NT2/D1 (cell line): Measurements from ENCODE around the gene EDEM3.

Experiments
- DNase-seq: peaks from one replicate; pipeline ENCODE4 v3.0.0-alpha.2; 2011; ENCODE audit warnings: low read depth, low spot score
- H3K27me3 ChIP-seq: 2 replicates; pipeline ENCODE4 v1.6.0; 2011; ENCODE audit warnings: mild to moderate bottlenecking; ENCODE audit not compliant: insufficient read length, insufficient read depth
- H3K36me3 ChIP-seq: 2 replicates; pipeline ENCODE4 v1.6.1; 2011; ENCODE audit warnings: mild to moderate bottlenecking, low read length, mixed read lengths; ENCODE audit not compliant: insufficient read depth, insufficient read length
- H3K4me1 ChIP-seq: 2 replicates; pipeline ENCODE4 v1.5.1; 2011; ENCODE audit not compliant: insufficient read depth, insufficient read length
- H3K4me3 ChIP-seq: 2 replicates; pipeline ENCODE4 v1.5.1; 2011; ENCODE audit warnings: low read depth; ENCODE audit not compliant: insufficient read length
- H3K9ac ChIP-seq: 2 replicates; pipeline ENCODE4 v1.6.0; 2011; ENCODE audit warnings: low read depth; ENCODE audit not compliant: insufficient read length
- H3K9me3 ChIP-seq: 2 replicates; pipeline ENCODE4 v1.5.1; 2011; ENCODE audit warnings: mild to moderate bottlenecking, low read length; ENCODE audit not compliant: insufficient read depth
- SUZ12 ChIP-seq: IDR thresholded peaks from 2 replicates; pipeline ENCODE4 v1.6.1; 2011; ENCODE audit not compliant: insufficient read length, insufficient read depth; ENCODE audit errors: extremely low read depth
- YY1 ChIP-seq: IDR thresholded peaks from 2 replicates; pipeline ENCODE4 v1.6.1; 2011; ENCODE audit not compliant: insufficient read length, insufficient read depth
- ZNF274 ChIP-seq: IDR thresholded peaks from 2 replicates; pipeline ENCODE4 v1.6.1; 2011; ENCODE audit warnings: mild to moderate bottlenecking, low read depth, low read length

The EDEM3 gene

GRCh38 chr1:184745929-184746638 is 8.6 kb downstream of the EDEM3 start:
- Histone ChIP-seq H3K9ac (no peak overlapping the region), H3K4me3 (no peak overlapping the region)

GRCh38 chr1:184745110-184745509 is 9.5 kb downstream of the EDEM3 start:
- H3K9ac ChIP-seq = no peak overlapping the region
- no peak overlapping the region for H3K4me3 ChIP-seq
- no peaks in the 10 kb centered on the region for H3K4me1 ChIP-seq
- H3K9me3 ChIP-seq = no peaks in the 10 kb centered on the region
- no peak for TF ChIP-seq SUZ12
- TF ChIP-seq YY1 = no peak
- TF ChIP-seq ZNF274 = no peak
- no peaks in the 10 kb centered on the region for H3K36me3 ChIP-seq
- no peak for DNase-seq
- H3K27me3 ChIP-seq = no peaks in the 10 kb centered on the region

More at GRCh38 chr1:184745929-184746638, 8.6 kb downstream of the EDEM3 start:
- DNase-seq = no peak
- no peak for TF ChIP-seq ZNF274
- no peak for TF ChIP-seq SUZ12
- Histone ChIP-seq H3K27me3 (no peaks in the 10 kb centered on the region), H3K9me3 (no peaks in the 10 kb centered on the region), H3K4me1 (no peaks in the 10 kb centered on the region), H3K36me3 (no peaks in the 10 kb centered on the region)

DNA sequence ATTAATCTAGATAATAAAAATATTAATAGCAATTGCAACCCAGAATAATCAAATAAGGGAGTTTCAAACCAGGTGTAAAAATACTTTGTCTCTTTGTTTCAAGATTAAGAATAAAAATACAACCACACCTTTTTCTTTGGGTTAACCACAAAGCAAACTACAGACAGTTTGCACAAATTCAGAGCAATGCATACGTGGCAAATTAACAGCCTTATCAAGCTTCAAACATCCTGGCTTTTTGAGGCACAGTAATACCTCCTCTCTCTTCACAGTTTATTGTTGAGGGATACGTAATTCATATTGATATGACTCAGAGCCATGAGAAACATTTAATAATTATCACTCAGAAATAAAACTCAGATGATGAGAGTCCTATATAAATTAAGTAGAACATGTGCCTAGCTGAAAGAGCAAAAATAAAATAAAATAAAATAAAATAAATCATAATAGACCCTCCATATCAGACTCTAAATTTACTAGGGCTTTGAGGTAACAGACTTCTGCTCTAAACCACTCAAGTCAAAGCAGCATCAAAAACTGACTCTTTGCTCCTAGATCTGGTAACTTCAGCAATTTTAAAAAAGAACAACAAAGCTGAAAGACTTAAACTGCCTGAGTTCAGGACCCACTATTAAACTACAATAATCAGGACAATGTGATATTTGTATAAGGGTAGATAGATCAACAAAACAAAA is 11.4 kb downstream of the EDEM3 start:
- Histone ChIP-seq H3K9ac (no peak overlapping the region), H3K4me3 (no peak overlapping the region), H3K36me3 (no peaks in the 10 kb centered on the region)

GRCh38 chr1:184740344-184740743 is 14.3 kb downstream of the EDEM3 start:
- H3K4me1 ChIP-seq = no peaks in the 10 kb centered on the region
- no peak overlapping the region for H3K4me3 ChIP-seq
- no peak overlapping the region for H3K9ac ChIP-seq
- no peak for DNase-seq
- H3K36me3 ChIP-seq = peaks cover 10% of the 10 kb centered on the region
- no peaks in the 10 kb centered on the region for H3K27me3 ChIP-seq
- H3K9me3 ChIP-seq = no peaks in the 10 kb centered on the region
- TF ChIP-seq SUZ12 (no peak), YY1 (no peak), ZNF274 (no peak)

More for the DNA sequence above, 11.4 kb downstream of the EDEM3 start:
- Histone ChIP-seq H3K4me1 (no peaks in the 10 kb centered on the region), H3K9me3 (no peaks in the 10 kb centered on the region), H3K27me3 (no peaks in the 10 kb centered on the region)
- no peak for DNase-seq
- TF ChIP-seq ZNF274 (no peak), SUZ12 (no peak), YY1 (no peak)

- no peak for DNase-seq
- H3K36me3 ChIP-seq = peaks cover 13% of the 10 kb centered on the region
- no peak overlapping the region for H3K4me3 ChIP-seq
- no peaks in the 10 kb centered on the region for H3K9me3 ChIP-seq
- no peaks in the 10 kb centered on the region for H3K27me3 ChIP-seq
- TF ChIP-seq ZNF274 (no peak), YY1 (no peak), SUZ12 (no peak)
- no peak overlapping the region for H3K9ac ChIP-seq
- no peaks in the 10 kb centered on the region for H3K4me1 ChIP-seq
These were observed 14.9 kb downstream of the EDEM3 start for GRCh38 chr1:184739796-184740195.

- Histone ChIP-seq H3K4me1 (no peaks in the 10 kb centered on the region), H3K36me3 (peaks cover 13% of the 10 kb centered on the region), H3K27me3 (no peaks in the 10 kb centered on the region), H3K9me3 (no peaks in the 10 kb centered on the region), H3K4me3 (no peak overlapping the region), H3K9ac (no peak overlapping the region)
- DNase-seq = no peak
- TF ChIP-seq SUZ12 = no peak
- TF ChIP-seq YY1 = no peak
- no peak for TF ChIP-seq ZNF274
These were observed 15.6 kb downstream of the EDEM3 start for GRCh38 chr1:184739070-184739469.

GRCh38 chr1:184734980-184735379 is 19.7 kb downstream of the EDEM3 start:
- Histone ChIP-seq H3K9me3 (no peaks in the 10 kb centered on the region), H3K9ac (no peak overlapping the region), H3K36me3 (peaks cover 45% of the 10 kb centered on the region), H3K4me1 (no peaks in the 10 kb centered on the region), H3K4me3 (no peak overlapping the region), H3K27me3 (no peaks in the 10 kb centered on the region)
- no peak for TF ChIP-seq SUZ12
- no peak for TF ChIP-seq ZNF274
- TF ChIP-seq YY1 = no peak
- no peak for DNase-seq
